Endothelial cell (in vitro differentiated cells): Measurements from ENCODE around the gene EN2. TPM values are rescaled to one million over a fixed set of nuclear protein-coding genes. Genes with fewer than 3 reads are reported as not detected.
"Not testable (repeated sequence)": the region's sequence is repeated elsewhere in the genome, so short reads cannot be mapped to it uniquely, and the experiment has no call there.

ENCODE experiments used
- DNase-seq: peaks from one replicate; pipeline ENCODE4 v3.0.0; 2021; ENCODE audit warnings: low spot score
- H3K27ac Mint-ChIP-seq: one replicate; pipeline ENCODE4 v1.8.0; 2021; ENCODE audit warnings: mixed read lengths, inconsistent platforms; ENCODE audit not compliant: unreplicated experiment
- H3K27me3 Mint-ChIP-seq: one replicate; pipeline ENCODE4 v1.8.0; 2021; ENCODE audit warnings: mild to moderate bottlenecking, moderate library complexity, mixed read lengths, inconsistent platforms; ENCODE audit not compliant: unreplicated experiment
- H3K36me3 Mint-ChIP-seq: one replicate; pipeline ENCODE4 v1.8.0; 2021; ENCODE audit warnings: mild to moderate bottlenecking, low read depth, mixed read lengths, inconsistent platforms; ENCODE audit not compliant: unreplicated experiment
- H3K4me1 Mint-ChIP-seq: one replicate; pipeline ENCODE4 v1.8.0; 2021; ENCODE audit warnings: mild to moderate bottlenecking, mixed read lengths, inconsistent platforms; ENCODE audit not compliant: unreplicated experiment
- H3K4me3 Mint-ChIP-seq: one replicate; pipeline ENCODE4 v1.8.0; 2021; ENCODE audit warnings: mild to moderate bottlenecking, mixed read lengths, inconsistent platforms; ENCODE audit not compliant: unreplicated experiment
- H3K9me3 Mint-ChIP-seq: one replicate; pipeline ENCODE4 v1.8.0; 2021; ENCODE audit warnings: mixed read lengths, inconsistent platforms; ENCODE audit not compliant: unreplicated experiment
- total RNA-seq: library from RNA; stranded (reverse); fragmentation: NEBNext Ultra II Directional; extraction: Animal tissue kit (Norgen Biotek cat#: 25700); gene quantifications from one replicate; pipeline ENCODE4 v1.2.1, GENCODE V29; 2021; ENCODE audit not compliant: unreplicated experiment
- TF ChIP-seq, protein P1 (sequence below): fragments of 200-600 bp; sonication (generic); IDR thresholded peaks from one replicate; pipeline ENCODE4 v1.5.0; 2021; ENCODE audit warnings: antibody characterized with exemption; ENCODE audit not compliant: unreplicated experiment

The EN2 gene
- total RNA-seq, 1 donor from 2014 or later, result 2.1 TPM

DNA sequence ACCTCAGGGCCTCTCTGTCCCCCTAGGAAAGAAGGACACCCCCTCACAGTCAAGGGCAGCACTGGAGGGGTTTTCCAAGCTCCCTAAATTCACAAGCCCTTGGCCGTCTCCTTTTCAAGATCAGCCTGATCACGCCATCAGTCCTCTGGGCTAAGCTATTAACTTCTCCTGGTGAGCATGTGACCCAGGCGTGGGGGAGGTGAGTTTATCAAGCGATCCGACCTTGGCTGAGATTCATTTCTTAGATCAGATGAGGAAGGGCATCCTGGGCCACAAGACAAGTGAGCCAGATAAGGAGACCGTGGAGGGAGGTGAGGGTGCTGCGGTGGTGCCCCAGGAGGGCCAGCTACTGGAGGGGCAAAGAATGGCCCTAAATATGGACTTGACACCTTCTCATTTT, 19.2 kb upstream of the EN2 start:
- H3K4me1 Mint-ChIP-seq, result no peaks in the 10 kb centered on the region
- TF ChIP-seq, protein P1, sequence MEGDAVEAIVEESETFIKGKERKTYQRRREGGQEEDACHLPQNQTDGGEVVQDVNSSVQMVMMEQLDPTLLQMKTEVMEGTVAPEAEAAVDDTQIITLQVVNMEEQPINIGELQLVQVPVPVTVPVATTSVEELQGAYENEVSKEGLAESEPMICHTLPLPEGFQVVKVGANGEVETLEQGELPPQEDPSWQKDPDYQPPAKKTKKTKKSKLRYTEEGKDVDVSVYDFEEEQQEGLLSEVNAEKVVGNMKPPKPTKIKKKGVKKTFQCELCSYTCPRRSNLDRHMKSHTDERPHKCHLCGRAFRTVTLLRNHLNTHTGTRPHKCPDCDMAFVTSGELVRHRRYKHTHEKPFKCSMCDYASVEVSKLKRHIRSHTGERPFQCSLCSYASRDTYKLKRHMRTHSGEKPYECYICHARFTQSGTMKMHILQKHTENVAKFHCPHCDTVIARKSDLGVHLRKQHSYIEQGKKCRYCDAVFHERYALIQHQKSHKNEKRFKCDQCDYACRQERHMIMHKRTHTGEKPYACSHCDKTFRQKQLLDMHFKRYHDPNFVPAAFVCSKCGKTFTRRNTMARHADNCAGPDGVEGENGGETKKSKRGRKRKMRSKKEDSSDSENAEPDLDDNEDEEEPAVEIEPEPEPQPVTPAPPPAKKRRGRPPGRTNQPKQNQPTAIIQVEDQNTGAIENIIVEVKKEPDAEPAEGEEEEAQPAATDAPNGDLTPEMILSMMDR, result no peak
- no peaks in the 10 kb centered on the region for H3K36me3 Mint-ChIP-seq
- no peak overlapping the region for H3K4me3 Mint-ChIP-seq
- no peaks in the 10 kb centered on the region for H3K9me3 Mint-ChIP-seq
- DNase-seq, result no peak
- H3K27ac Mint-ChIP-seq, result no peak overlapping the region
- H3K27me3 Mint-ChIP-seq, result peaks cover 13% of the 10 kb centered on the region

- TF ChIP-seq, protein P1, result no peak
- H3K27me3 Mint-ChIP-seq, result peaks cover 13% of the 10 kb centered on the region
- H3K27ac Mint-ChIP-seq, result no peak overlapping the region
- H3K4me3 Mint-ChIP-seq, result no peak overlapping the region
- H3K4me1 Mint-ChIP-seq, result no peaks in the 10 kb centered on the region
- DNase-seq, result no peak
- H3K9me3 Mint-ChIP-seq, result no peaks in the 10 kb centered on the region
- no peaks in the 10 kb centered on the region for H3K36me3 Mint-ChIP-seq
Observed at GRCh38 chr7:155439311-155440017, 18.5 kb upstream of the EN2 start.

DNA sequence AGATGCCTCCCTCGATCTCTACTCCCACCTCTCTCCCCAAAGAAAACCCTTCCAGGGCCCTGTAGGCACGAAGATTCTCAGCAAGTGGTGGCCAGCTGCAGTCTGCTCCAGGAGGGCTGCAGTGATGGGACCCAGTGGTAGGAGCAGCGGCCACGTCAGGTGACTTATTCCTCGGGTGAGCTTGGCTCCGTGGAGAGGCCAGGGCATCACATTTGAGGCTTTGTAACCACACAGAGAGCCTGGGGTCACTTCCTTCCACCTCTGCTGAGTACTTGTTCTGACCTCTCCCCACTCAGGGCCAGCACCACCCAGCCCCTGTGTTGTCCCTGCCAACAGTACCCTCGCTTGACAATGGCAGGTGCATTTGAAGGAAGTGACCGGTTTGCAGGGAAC, 17.9 kb upstream of the EN2 start:
- TF ChIP-seq, protein P1, result no peak
- no peaks in the 10 kb centered on the region for H3K9me3 Mint-ChIP-seq
- no peaks in the 10 kb centered on the region for H3K36me3 Mint-ChIP-seq
- no peak overlapping the region for H3K27ac Mint-ChIP-seq
- no peak for DNase-seq
- H3K4me1 Mint-ChIP-seq, result no peaks in the 10 kb centered on the region
- peaks cover 13% of the 10 kb centered on the region for H3K27me3 Mint-ChIP-seq
- H3K4me3 Mint-ChIP-seq, result no peak overlapping the region

DNA sequence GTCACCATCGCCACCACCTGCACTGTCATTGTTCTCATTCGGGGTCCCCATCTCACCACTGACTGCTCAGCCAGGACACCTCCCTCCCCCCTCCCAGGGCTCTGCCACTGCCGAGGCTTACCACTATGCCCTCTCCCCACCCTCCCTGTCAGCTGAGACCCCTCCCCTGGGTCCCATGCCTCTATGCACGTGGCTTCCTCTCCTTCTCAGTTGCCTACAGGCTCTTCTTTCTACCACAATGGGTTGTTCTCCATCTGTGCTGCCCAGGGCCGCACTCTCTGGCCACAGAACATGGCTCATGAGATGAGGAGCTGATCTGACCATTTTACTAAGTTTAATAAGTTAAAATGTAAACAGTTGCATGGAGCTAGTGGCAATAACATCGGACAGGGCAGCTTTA, 16.1 kb upstream of the EN2 start:
- H3K27ac Mint-ChIP-seq, result no peak overlapping the region
- no peaks in the 10 kb centered on the region for H3K9me3 Mint-ChIP-seq
- H3K4me1 Mint-ChIP-seq, result no peaks in the 10 kb centered on the region
- no peaks in the 10 kb centered on the region for H3K36me3 Mint-ChIP-seq
- peaks cover 13% of the 10 kb centered on the region for H3K27me3 Mint-ChIP-seq
- no peak for DNase-seq
- TF ChIP-seq, protein P1, result no peak
- no peak overlapping the region for H3K4me3 Mint-ChIP-seq

DNA sequence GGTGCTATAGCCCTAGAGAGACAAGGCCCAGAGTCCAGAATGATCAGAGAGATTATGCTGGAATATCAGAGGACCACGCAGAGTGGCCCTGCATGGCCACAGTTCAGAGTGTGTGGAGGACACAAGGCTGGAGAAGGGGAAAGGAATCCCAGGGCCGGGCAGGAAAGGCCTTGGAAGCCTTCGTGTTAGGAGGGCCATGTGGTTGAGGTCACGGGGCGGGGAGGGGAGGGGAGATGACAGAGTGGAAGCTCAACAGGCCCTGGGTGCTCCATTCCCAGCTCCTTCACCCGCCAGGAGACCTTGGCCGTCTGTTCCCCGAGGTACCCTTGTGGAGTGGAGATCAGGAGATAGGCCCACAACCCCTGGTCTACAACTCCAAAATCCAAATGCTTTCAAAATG, 13.2 kb upstream of the EN2 start:
- Mint-ChIP-seq H3K27ac (no peak overlapping the region), H3K27me3 (peaks cover 21% of the 10 kb centered on the region), H3K4me3 (no peak overlapping the region), H3K9me3 (no peaks in the 10 kb centered on the region), H3K36me3 (no peaks in the 10 kb centered on the region), H3K4me1 (peaks cover 10% of the 10 kb centered on the region)
- DNase-seq, result no peak
- TF ChIP-seq, protein P1, result no peak

DNA sequence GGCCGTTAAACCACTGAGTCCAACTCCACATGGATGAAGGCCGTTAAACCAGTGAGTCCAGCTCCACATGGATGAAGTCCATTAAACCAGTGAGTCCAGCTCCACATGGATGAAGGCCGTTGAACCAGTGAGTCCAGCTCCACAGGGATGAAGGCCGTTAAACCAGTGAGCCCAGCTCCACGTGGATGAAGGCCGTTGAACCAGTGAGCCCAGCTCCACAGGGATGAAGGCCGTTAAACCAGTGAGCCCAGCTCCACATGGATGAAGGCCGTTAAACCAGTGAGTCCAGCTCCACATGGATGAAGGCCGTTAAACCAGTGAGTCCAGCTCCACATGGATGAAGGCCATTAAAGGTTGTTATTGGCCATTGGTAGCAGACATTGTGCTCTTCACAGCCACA, 12.3 kb upstream of the EN2 start:
- DNase-seq, H3K4me3 Mint-ChIP-seq, H3K27ac Mint-ChIP-seq, H3K36me3 Mint-ChIP-seq, H3K9me3 Mint-ChIP-seq: not testable (repeated sequence)
- peaks cover 21% of the 10 kb centered on the region for H3K27me3 Mint-ChIP-seq
- peaks cover 10% of the 10 kb centered on the region for H3K4me1 Mint-ChIP-seq
